K562 (cell line): ENCODE data around the gene SIDT1. TPM values are rescaled to one million over a fixed set of nuclear protein-coding genes. Genes with fewer than 3 reads are reported as not detected.

Source experiments
- ATAC-seq: fragments of 200-7000 bp; cut with Tn5 transposase; 3 replicates; pipeline ENCODE4 v1.9.1; 2020; ENCODE audit warnings: moderate library complexity
- BruUV-seq: library from RNA; stranded (reverse); fragments of 400-500 nt; replicated peaks from 2 replicates; lab custom pipeline; 2021; lab: Mats Ljungman, UMichigan
- CTCF ChIA-PET: fragments of 300-600 bp; formaldehyde crosslinking; extraction: SDS; loops from one replicate; lab custom pipeline; 2021; ENCODE audit warnings: low intra/inter-chr PET ratio; lab: Yijun Ruan, JAX
- POLR2A ChIA-PET: fragments of 300-600, 350-650 bp; sonication (Branson Sonifier 250); formaldehyde crosslinking; extraction: SDS; loops from one replicate; lab custom pipeline; 2021; ENCODE audit warnings: antibody characterized with exemption, inconsistent platforms; lab: Yijun Ruan, JAX
- DNase-seq, 4 experiments: peaks; one replicate each; pipeline versions ENCODE4 v3.0.0 to v3.0.0-alpha.2; 2011 to 2018; ENCODE audit warnings: low spot score in 3 of 4, mixed read lengths in 3 of 4; ENCODE audit errors: extremely low read depth in 1 of 4
- FAIRE-seq: peaks from 2 replicates; lab custom pipeline; 2011; peaks lifted over from hg19 to GRCh38; lab: Jason Lieb, UNC
- H2AFZ ChIP-seq: 2 replicates; pipeline ENCODE4 v1.6.0; 2011; ENCODE audit warnings: low read depth, low read length, control low read depth, inconsistent platforms
- H3K27ac ChIP-seq: fragments of 200-600 bp; 3 replicates; pipeline ENCODE4 v1.8.0; 2011; ENCODE audit warnings: low read depth, mild to moderate bottlenecking, control low read depth, inconsistent platforms, low read length, moderate library complexity, mixed read lengths; ENCODE audit errors: extremely low read depth
- H3K27me3 ChIP-seq, 2 experiments: fragments of 300-600 bp in 1 of 2; 2 replicates in 1 of 2; 3 replicates in 1 of 2; pipeline versions ENCODE4 v1.6.0 to v1.8.0; 2011; ENCODE audit warnings: inconsistent platforms in 2 of 2, low read length in 2 of 2, mild to moderate bottlenecking in 1 of 2, mixed read lengths in 1 of 2, moderate library complexity in 1 of 2; ENCODE audit not compliant: control insufficient read depth in 2 of 2, insufficient read depth in 2 of 2
- H3K36me3 ChIP-seq: fragments of 300-600 bp; 3 replicates; pipeline ENCODE4 v1.8.0; 2011; ENCODE audit warnings: mild to moderate bottlenecking, low read length, inconsistent platforms; ENCODE audit not compliant: control insufficient read depth, insufficient read depth
- H3K4me1 ChIP-seq, 2 experiments: fragments of 200-600 bp in 1 of 2; replicated peaks in 1 of 2; 2 replicates in 1 of 2; 3 replicates in 1 of 2; pipeline versions ENCODE4 v1.5.1 to v1.8.0; 2011; ENCODE audit warnings: inconsistent platforms in 2 of 2, low read length in 2 of 2, mild to moderate bottlenecking in 1 of 2, mixed read lengths in 1 of 2, moderate library complexity in 1 of 2; ENCODE audit not compliant: control insufficient read depth in 2 of 2, insufficient read depth in 2 of 2
- H3K4me2 ChIP-seq: 2 replicates; pipeline ENCODE4 v1.6.1; 2011; ENCODE audit warnings: low read length, control low read depth, inconsistent platforms, mixed read lengths; ENCODE audit not compliant: insufficient read depth
- H3K4me3 ChIP-seq: fragments of 200-600 bp; sonication (generic), shearing (Covaris generic); 2 replicates; pipeline ENCODE4 v1.5.1; 2016; ENCODE audit warnings: control low read depth, inconsistent platforms
- H3K79me2 ChIP-seq: fragments of 200-600 bp; 3 replicates; pipeline ENCODE4 v1.8.0; 2011; ENCODE audit warnings: low read length, inconsistent platforms; ENCODE audit not compliant: control insufficient read depth, insufficient read depth
- H3K9ac ChIP-seq, 2 experiments: 2 replicates each; pipeline versions ENCODE4 v1.6.0 to v1.6.1; 2011; ENCODE audit warnings: low read depth in 2 of 2, low read length in 2 of 2, control low read depth in 1 of 2, inconsistent platforms in 1 of 2, mild to moderate bottlenecking in 1 of 2, mixed read lengths in 1 of 2; ENCODE audit not compliant: insufficient read depth in 1 of 2
- H3K9me1 ChIP-seq: one replicate; pipeline ENCODE4 v1.6.0; 2011; ENCODE audit warnings: inconsistent platforms, mild to moderate bottlenecking, low read length, moderate library complexity; ENCODE audit not compliant: control insufficient read depth, insufficient read depth
- H3K9me3 ChIP-seq: replicated peaks from 2 replicates; pipeline ENCODE4 v1.5.1; 2011; ENCODE audit warnings: low read depth, low read length, inconsistent platforms; ENCODE audit not compliant: control insufficient read depth, insufficient read depth
- H4K20me1 ChIP-seq: replicated peaks from 2 replicates; pipeline ENCODE4 v1.6.1; 2011; ENCODE audit warnings: low read length, inconsistent platforms, mixed read lengths; ENCODE audit not compliant: control insufficient read depth, insufficient read depth
- COPS2 ChIP-seq: fragments of 450-650 bp; conservative IDR thresholded peaks from 2 replicates; pipeline ENCODE4 v1.6.1; 2016; ENCODE audit warnings: mild to moderate bottlenecking, moderate library complexity
- EGR1 ChIP-seq: fragments of 450-650 bp; conservative IDR thresholded peaks from 2 replicates; pipeline ENCODE4 v1.6.1; 2017; ENCODE audit warnings: mild to moderate bottlenecking
- MAFK ChIP-seq: IDR thresholded peaks from 2 replicates; pipeline ENCODE4 v1.6.1; 2011; ENCODE audit warnings: low read length, improper control_type of control experiment
- MCM2 ChIP-seq: fragments of 450-650 bp; IDR thresholded peaks from 2 replicates; pipeline ENCODE4 v1.6.1; 2017; ENCODE audit warnings: low read depth, mild to moderate bottlenecking
- MTA2 ChIP-seq: fragments of 450-650 bp; IDR thresholded peaks from 2 replicates; pipeline ENCODE4 v1.6.1; 2016; ENCODE audit warnings: low read depth
- NCOA6 ChIP-seq: fragments of 450-650 bp; IDR thresholded peaks from 2 replicates; pipeline ENCODE4 v1.6.1; 2017; ENCODE audit warnings: mild to moderate bottlenecking
- POLR2H ChIP-seq: IDR thresholded peaks from 2 replicates; pipeline ENCODE4 v1.6.1; 2016; ENCODE audit warnings: missing genetic modification characterization, low read depth, mild to moderate bottlenecking, control low read depth, missing compliant biosample characterization, moderate library complexity
- STAT5A ChIP-seq: IDR thresholded peaks from 2 replicates; pipeline ENCODE4 v1.6.1; 2012; ENCODE audit warnings: low read length, inconsistent platforms, borderline replicate concordance
- TAF1 ChIP-seq: IDR thresholded peaks from 2 replicates; pipeline ENCODE4 v1.6.1; 2011; ENCODE audit warnings: mild to moderate bottlenecking, low read length, moderate library complexity; ENCODE audit not compliant: insufficient read depth, control insufficient read depth, severe bottlenecking; ENCODE audit errors: extremely low read depth
- ZKSCAN8 ChIP-seq: fragments of 200-800 bp; sonication (Bioruptor generic); IDR thresholded peaks from 2 replicates; pipeline ENCODE4 v1.6.1; 2016; ENCODE audit warnings: missing genetic modification characterization, missing compliant biosample characterization
- ZMIZ1 ChIP-seq, 2 experiments: fragments of 150-350 bp in 1 of 2; IDR thresholded peaks; 2 replicates each; pipeline ENCODE4 v1.6.1; 2012 to 2016; ENCODE audit warnings: low read depth in 2 of 2, low read length in 2 of 2, mild to moderate bottlenecking in 1 of 2, moderate library complexity in 1 of 2
- ZNF175 ChIP-seq: fragments of 200-800 bp; sonication (Bioruptor generic); IDR thresholded peaks from 2 replicates; pipeline ENCODE4 v1.6.1; 2016; ENCODE audit warnings: low read depth, mild to moderate bottlenecking, missing genetic modification characterization, missing compliant biosample characterization
- ZNF3 ChIP-seq: fragments of 250-450 bp; sonication (Bioruptor Pico); IDR thresholded peaks from 2 replicates; pipeline ENCODE4 v1.5.0; 2021; ENCODE audit warnings: mild to moderate bottlenecking, moderate library complexity
- ZNF512 ChIP-seq: IDR thresholded peaks from 2 replicates; pipeline ENCODE4 v1.6.1; 2016; ENCODE audit warnings: missing genetic modification characterization, missing compliant biosample characterization
- ZNF592 ChIP-seq: fragments of 450-650 bp; IDR thresholded peaks from 2 replicates; pipeline ENCODE4 v1.6.1; 2017; ENCODE audit warnings: antibody characterized with exemption, mild to moderate bottlenecking
- WGBS: fragments of 100-300 bp; shearing (Covaris generic); methylation state at CpG from one replicate; pipeline ENCODE4 v1.1.6; 2016; ENCODE audit warnings: low coverage, mixed read lengths; ENCODE audit not compliant: insufficient coverage; ENCODE audit errors: missing lambda C conversion rate; 5-methylcytosine and 5-hydroxymethylcytosine counted together
- in situ Hi-C: fragments of 300-500 bp; cut with MboI; formaldehyde crosslinking; loops from 4 replicates; pipeline ENCODE4 v1.15.0; 2018; ENCODE audit warnings: inconsistent platforms, mixed read lengths
- intact Hi-C: fragments of 100-400 bp; cut with micrococcal nuclease; formaldehyde crosslinking; loops from 2 replicates; pipeline ENCODE4 v1.14.2; 2022
- polyA plus RNA-seq, 8 experiments: library from polyadenylated mRNA; depleted of rRNA in 4 of 8; stranded (reverse) in 5 of 8; unstranded in 3 of 8; fragments of >200 nt; fragmentation: Nextera tagmentation in 2 of 8; fragmentation: Illumina TruSeq in 1 of 8; extraction: Ambion mirVana in 2 of 8; extraction: Trizol in 1 of 8; gene quantifications; 2 replicates each; pipeline versions ENCODE4 v1.2.1 to v1.2.3, GENCODE V29; 2011 to 2014; ENCODE audit warnings: inconsistent platforms in 1 of 8, missing spikeins in 1 of 8
- total RNA-seq, 7 experiments: library from RNA; depleted of rRNA in 6 of 7; stranded (reverse); fragments of >200 nt in 6 of 7; fragmentation: Illumina TruSeq in 2 of 7; extraction: Trizol in 2 of 7; gene quantifications; 2 replicates each; pipeline versions ENCODE4 v1.2.1 to v1.2.3, GENCODE V29; 2011 to 2021; ENCODE audit warnings: low replicate concordance in 1 of 7

SIDT1 gene
- total and polyA plus RNA-seq, 9 of the 15 experiments (the other 6 are each of a cell fraction or from before 2014, with no cell fraction given) = not detected

GRCh38 chr3:113556946-113557335 is 24.6 kb downstream of the SIDT1 start:
- Histone ChIP-seq H3K4me3 (no peak overlapping the region), H3K27me3 (no peaks in the 10 kb centered on the region), H3K36me3 (no peaks in the 10 kb centered on the region), H3K79me2 (no peaks in the 10 kb centered on the region), H3K9me3 (no peaks in the 10 kb centered on the region), H2AFZ (no peak overlapping the region), H3K9ac (no peak overlapping the region), H3K4me2 (no peak overlapping the region), H4K20me1 (no peaks in the 10 kb centered on the region), H3K9me1 (no peaks in the 10 kb centered on the region), H3K27ac (no peak overlapping the region), H3K4me1 (no peaks in the 10 kb centered on the region)
- no TSS peak for BruUV-seq
- 0% methylated on average over 6 of the region's 7 CpGs for WGBS
- CTCF ChIA-PET = no interaction called here
- in situ Hi-C loops = no loop called here
- POLR2A ChIA-PET = no interaction called here
- ATAC-seq (no peak), FAIRE-seq (no peak), DNase-seq (no peak)
- intact Hi-C loops = no loop called here
- TF ChIP-seq EGR1 (no peak), ZNF3 (CRISPR knock-in tag) (no peak), TAF1 (no peak), STAT5A (no peak), ZMIZ1 (IDR thresholded peaks at IDR 0.05; ENCODE audit: low read depth in 2 of 2, low read length in 2 of 2) (no peak), MCM2 (no peak), MAFK (no peak), ZNF512 (tag) (no peak), ZNF175 (CRISPR knock-in tag) (no peak), COPS2 (no peak), POLR2H (tag) (no peak), MTA2 (no peak), ZNF592 (no peak), ZKSCAN8 (CRISPR knock-in tag) (no peak), NCOA6 (no peak)
